CD4-positive, alpha-beta T cell treated with Interleukin-12 subunit alpha and Interleukin-12 subunit beta, for 1 hour (primary cell): ENCODE data around the gene FITM1.

Experiments used
- DNase-seq: peaks from one replicate; pipeline ENCODE4 v3.0.0-alpha.2; 2020

Gene FITM1

GRCh38 chr14:24121210-24121609 lies 9.2 kb upstream of the FITM1 start:
- DNase-seq, result no peak

DNA sequence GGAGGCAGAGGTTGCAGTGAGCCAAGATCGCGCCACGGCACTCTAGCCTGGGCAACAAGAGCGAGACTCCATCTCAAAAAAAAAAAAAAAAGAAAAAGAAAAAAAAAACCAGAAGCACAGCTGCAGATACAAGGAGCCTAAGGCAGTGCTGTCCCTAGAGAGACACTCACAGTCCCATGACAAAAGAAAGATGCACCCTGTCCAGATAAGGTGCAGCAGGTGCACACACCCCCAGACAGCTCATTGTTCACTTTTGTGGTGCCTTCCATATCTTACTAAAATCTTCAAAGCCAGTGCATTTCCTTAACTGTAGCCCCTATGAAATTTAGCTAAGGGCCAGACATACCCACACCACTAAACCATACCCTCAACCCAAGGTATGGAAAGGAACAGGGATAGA lies 8.0 kb upstream of the FITM1 start:
- DNase-seq, result no peak

- no peak for DNase-seq
Observed at GRCh38 chr14:24122898-24123297, 7.6 kb upstream of the FITM1 start.

- DNase-seq, result no peak
Observed at GRCh38 chr14:24123424-24124417, 6.7 kb upstream of the FITM1 start.

- DNase-seq, result no peak
Observed at GRCh38 chr14:24126939-24127338, 3.5 kb upstream of the FITM1 start.

DNA sequence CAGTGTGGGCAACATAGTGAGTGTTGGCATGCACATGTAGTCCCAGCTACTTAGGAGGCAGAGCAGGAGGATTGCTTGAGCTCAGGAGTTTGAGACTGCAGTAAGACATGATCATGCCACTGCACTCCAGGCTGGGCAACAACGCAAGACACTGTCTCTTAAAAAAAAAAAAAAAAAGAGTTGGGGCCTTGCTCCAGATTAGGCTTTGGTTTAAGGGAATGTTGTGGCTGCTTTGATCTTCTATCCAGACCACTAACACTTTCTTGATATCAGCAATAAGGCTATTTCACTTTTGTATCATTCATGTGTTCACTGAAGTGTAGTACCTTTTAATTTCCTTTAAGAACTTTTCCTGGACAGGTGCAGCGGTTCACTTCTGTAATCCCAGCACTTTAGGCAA lies 2.8 kb upstream of the FITM1 start:
- no peak for DNase-seq

DNA sequence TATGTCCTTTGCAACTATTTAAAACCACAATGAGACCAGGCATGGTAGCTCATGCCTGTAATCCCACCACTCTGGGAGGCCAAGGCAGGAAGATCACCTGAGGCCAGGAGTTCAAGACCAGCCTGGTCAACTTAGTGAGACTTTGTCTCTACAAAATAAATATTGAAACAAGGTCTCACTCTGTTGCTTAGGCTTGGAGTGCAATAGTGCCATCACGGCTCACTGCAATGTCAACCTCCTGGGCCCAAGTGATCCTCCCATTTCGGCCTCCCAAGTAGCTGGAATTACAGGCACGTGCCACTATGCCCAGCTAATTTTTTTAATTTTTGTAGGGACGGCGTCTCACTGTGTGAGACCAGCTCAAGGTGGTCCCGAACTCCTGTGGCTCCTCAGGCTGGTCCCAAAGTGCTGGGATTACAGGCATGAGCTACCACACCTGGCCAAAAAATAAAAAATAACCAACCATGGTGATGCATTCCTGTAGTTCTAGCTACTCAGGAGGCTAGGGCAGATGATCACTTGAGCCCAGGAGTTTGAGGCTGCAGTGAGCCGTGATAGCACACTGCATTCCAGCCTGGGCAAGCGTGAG lies 955 bp upstream of the FITM1 start:
- no peak for DNase-seq

DNA sequence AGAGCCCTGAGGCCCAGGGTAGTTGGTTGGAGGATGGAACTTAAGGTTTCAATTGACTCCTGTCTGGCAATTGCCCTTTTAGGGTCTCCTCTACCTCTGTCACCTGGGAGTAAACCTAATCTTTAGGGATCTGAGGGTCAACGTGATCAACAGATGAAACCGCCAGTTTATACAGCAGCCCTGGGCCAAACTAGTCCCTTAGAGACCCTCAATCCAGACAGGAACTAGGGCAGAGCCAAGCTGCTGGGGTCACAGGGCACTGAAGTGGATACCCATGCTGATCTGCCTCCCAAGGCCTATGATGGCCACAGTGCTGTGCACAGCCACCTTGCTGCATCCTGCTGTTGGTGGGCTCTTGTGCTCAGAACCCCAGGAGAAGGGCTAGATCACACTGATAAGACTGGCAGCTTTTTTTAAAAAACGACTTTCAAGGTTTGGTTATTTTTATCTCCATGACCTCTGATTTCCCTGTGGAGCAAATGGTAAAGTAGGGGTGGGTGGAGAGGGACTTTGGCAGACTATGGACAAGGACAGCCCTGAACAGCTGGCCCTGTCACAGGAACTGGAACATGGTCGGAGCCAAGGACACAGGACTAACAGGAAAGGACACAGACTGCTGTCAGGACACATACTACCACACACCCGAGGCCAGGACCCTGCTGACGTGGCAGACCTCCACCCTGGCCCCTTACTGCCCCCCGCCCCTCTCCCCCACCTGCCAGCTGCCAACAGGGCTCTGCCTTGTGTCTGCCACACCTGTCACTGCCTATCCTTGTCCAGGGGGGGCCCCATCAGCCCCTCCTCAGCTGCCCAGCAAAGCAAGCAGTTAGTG lies 474 bp downstream of the FITM1 start:
- no peak for DNase-seq

- no peak for DNase-seq
Observed at GRCh38 chr14:24131549-24131966, 1.1 kb downstream of the FITM1 start.

DNA sequence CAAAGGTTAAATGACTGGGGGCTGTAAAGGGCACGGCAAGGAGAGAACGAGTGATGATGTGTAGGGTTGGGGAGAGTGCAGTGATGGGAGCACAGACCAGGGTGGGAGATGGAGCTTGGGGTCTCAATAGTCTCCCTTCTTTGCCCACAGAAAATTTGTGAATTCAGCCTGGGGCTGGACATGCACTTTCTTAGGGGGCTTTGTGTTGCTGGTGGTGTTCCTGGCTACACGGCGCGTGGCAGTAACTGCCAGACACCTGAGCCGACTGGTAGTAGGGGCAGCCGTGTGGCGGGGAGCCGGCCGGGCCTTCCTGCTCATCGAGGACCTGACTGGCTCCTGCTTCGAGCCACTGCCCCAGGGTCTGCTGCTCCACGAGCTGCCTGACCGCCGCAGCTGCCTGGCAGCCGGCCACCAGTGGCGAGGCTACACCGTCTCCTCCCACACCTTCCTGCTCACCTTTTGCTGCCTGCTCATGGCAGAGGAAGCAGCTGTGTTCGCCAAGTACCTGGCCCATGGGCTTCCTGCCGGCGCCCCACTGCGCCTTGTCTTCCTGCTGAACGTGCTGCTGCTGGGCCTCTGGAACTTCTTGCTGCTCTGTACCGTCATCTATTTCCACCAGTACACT lies 1.7 kb downstream of the FITM1 start:
- DNase-seq, result peak; percentile 26

- no peak for DNase-seq
Observed at GRCh38 chr14:24132976-24133375, 2.5 kb downstream of the FITM1 start.

- DNase-seq, result no peak
Observed at GRCh38 chr14:24133735-24134134, 3.3 kb downstream of the FITM1 start.

GRCh38 chr14:24135584-24135833 lies 5.0 kb downstream of the FITM1 start:
- no peak for DNase-seq

GRCh38 chr14:24135834-24136683 lies 5.6 kb downstream of the FITM1 start, which contains the start of gene PSME1:
Gene PSME1 (plus strand): TSS chr14:24136194. CDS start chr14:24136263, 69 bp downstream.
- peak; percentile 95 for DNase-seq

GRCh38 chr14:24136684-24137528 lies 6.4 kb downstream of the FITM1 start:
- DNase-seq, result no peak

GRCh38 chr14:24137529-24138395 lies 7.3 kb downstream of the FITM1 start:
- DNase-seq, result no peak

DNA sequence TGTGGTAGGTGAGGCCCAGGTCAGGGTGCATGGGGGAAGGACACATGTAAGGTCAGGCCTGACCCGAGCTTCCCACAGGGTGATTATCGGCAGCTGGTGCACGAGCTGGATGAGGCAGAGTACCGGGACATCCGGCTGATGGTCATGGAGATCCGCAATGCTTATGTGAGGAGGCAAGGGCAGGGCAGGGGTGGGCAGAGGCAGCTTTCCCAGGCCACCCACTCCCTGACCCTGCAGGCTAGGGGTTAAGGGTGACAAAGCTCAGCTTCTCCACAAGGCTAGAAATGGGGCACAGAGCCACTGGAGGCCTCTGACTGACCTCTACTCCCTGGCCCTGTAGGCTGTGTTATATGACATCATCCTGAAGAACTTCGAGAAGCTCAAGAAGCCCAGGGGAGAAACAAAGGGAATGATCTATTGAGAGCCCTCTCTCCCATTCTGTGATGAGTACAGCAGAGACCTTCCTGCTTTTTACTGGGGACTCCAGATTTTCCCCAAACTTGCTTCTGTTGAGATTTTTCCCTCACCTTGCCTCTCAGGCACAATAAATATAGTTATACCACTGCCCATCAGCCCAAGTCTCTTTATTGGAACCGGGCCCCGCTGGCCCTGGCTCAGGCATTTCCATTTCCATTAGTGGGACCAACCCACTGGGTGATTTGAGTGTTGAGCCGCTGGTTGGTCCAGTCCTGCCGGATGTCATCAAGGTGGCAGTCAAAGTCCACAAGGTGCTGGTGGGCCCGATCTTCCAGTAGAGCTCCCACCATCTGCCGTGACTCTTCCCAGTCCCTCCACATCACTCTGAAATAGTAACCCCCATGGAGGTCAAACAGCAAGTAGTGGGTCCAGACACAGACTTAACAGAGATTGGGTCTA lies 8.2 kb downstream of the FITM1 start:
- DNase-seq, result no peak

- DNase-seq, result peak; percentile 31
Observed at GRCh38 chr14:24139272-24139934, 8.9 kb downstream of the FITM1 start.
